GM18502 (cell line): Measurements from ENCODE around the gene ATP6V0E2.
A peak's percentile ranks its signal among the peaks of the same experiment; 100 is the strongest.

ENCODE experiments used
- ATAC-seq: cut with Tn5 transposase; IDR thresholded peaks from one replicate; pipeline ENCODE4 v1.9.1; 2021; ENCODE audit warnings: mild to moderate bottlenecking; ENCODE audit not compliant: unreplicated experiment, poor library complexity

The ATP6V0E2 gene

GRCh38 chr7:149860821-149861727, 12.7 kb upstream of the ATP6V0E2 start:
- no peak for ATAC-seq

- ATAC-seq = no peak
Measured at GRCh38 chr7:149861728-149862045, 12.1 kb upstream of the ATP6V0E2 start.

GRCh38 chr7:149862156-149862555, 11.6 kb upstream of the ATP6V0E2 start:
- ATAC-seq = no peak

- no peak for ATAC-seq
Measured at GRCh38 chr7:149863500-149863899, 10.3 kb upstream of the ATP6V0E2 start.

- no peak for ATAC-seq
Measured at GRCh38 chr7:149864023-149864422, 9.7 kb upstream of the ATP6V0E2 start.

- ATAC-seq = no peak
Measured at GRCh38 chr7:149864751-149865150, 9.0 kb upstream of the ATP6V0E2 start.

GRCh38 chr7:149865437-149865836, 8.3 kb upstream of the ATP6V0E2 start:
- ATAC-seq = no peak

- no peak for ATAC-seq
Measured at GRCh38 chr7:149866139-149866778, 7.5 kb upstream of the ATP6V0E2 start.

- no peak for ATAC-seq
Measured at GRCh38 chr7:149866779-149867447, 6.9 kb upstream of the ATP6V0E2 start.

- ATAC-seq = no peak
Measured at GRCh38 chr7:149867762-149868622, 5.8 kb upstream of the ATP6V0E2 start.

- no peak for ATAC-seq
Measured at GRCh38 chr7:149868623-149869290, 5.0 kb upstream of the ATP6V0E2 start.

- no peak for ATAC-seq
Measured at GRCh38 chr7:149869291-149869650, 4.5 kb upstream of the ATP6V0E2 start.

GRCh38 chr7:149869867-149870266, 3.9 kb upstream of the ATP6V0E2 start:
- ATAC-seq = no peak

GRCh38 chr7:149870274-149870673, 3.5 kb upstream of the ATP6V0E2 start:
- no peak for ATAC-seq

GRCh38 chr7:149870701-149871483, 2.9 kb upstream of the ATP6V0E2 start:
- ATAC-seq = no peak

- ATAC-seq = no peak
Measured at GRCh38 chr7:149871576-149871975, 2.2 kb upstream of the ATP6V0E2 start.

GRCh38 chr7:149872419-149873073, 1.2 kb upstream of the ATP6V0E2 start:
- no peak for ATAC-seq

- peak; percentile 32 for ATAC-seq
Measured at GRCh38 chr7:149873970-149874643, 338 bp downstream of the ATP6V0E2 start.
